Calu3 (cell line): ENCODE measurements around the gene ARHGAP24. TPM values are rescaled to one million over a fixed set of nuclear protein-coding genes. Genes with fewer than 3 reads are reported as not detected.
"Not testable (repeated sequence)": the region's sequence is repeated elsewhere in the genome, so short reads cannot be mapped to it uniquely, and the experiment has no call there.

Source experiments
- BruUV-seq: library from RNA; stranded (reverse); fragments of 400-500 nt; replicated peaks from 2 replicates; lab custom pipeline; 2021; lab: Mats Ljungman, UMichigan
- CTCF ChIA-PET: fragments of 300-600 bp; sonication (Branson Sonifier 250); formaldehyde crosslinking; loops from one replicate; lab custom pipeline; 2022; ENCODE audit warnings: antibody characterized with exemption; lab: Charles Lee
- DNase-seq: peaks from one replicate; pipeline ENCODE4 v3.0.0; 2022
- H3K27ac Mint-ChIP-seq: one replicate; pipeline ENCODE4 v1.8.0; 2022; ENCODE audit warnings: mixed read lengths; ENCODE audit not compliant: unreplicated experiment
- H3K27me3 Mint-ChIP-seq: one replicate; pipeline ENCODE4 v1.8.0; 2022; ENCODE audit warnings: mixed read lengths; ENCODE audit not compliant: unreplicated experiment
- H3K36me3 Mint-ChIP-seq: one replicate; pipeline ENCODE4 v1.8.0; 2022; ENCODE audit warnings: mild to moderate bottlenecking, moderate library complexity, mixed read lengths; ENCODE audit not compliant: insufficient read depth, unreplicated experiment
- H3K4me1 Mint-ChIP-seq: one replicate; pipeline ENCODE4 v1.8.0; 2022; ENCODE audit warnings: mild to moderate bottlenecking, low read depth, mixed read lengths; ENCODE audit not compliant: unreplicated experiment
- H3K4me3 Mint-ChIP-seq: one replicate; pipeline ENCODE4 v1.8.0; 2022; ENCODE audit warnings: mild to moderate bottlenecking, low read depth, moderate library complexity, mixed read lengths; ENCODE audit not compliant: unreplicated experiment
- H3K9me3 Mint-ChIP-seq: one replicate; pipeline ENCODE4 v1.8.0; 2022; ENCODE audit warnings: low read depth, mixed read lengths; ENCODE audit not compliant: unreplicated experiment
- intact Hi-C: fragments of 100-400 bp; cut with micrococcal nuclease; formaldehyde crosslinking; loops from one replicate; pipeline ENCODE4 v1.10.0; 2022; ENCODE audit not compliant: unreplicated experiment
- total RNA-seq: library from RNA; stranded (reverse); gene quantifications from 2 replicates; pipeline ENCODE4 v1.2.3, GENCODE V29; 2022
- TF ChIP-seq, protein P1 (sequence below): fragments of 200-600 bp; IDR thresholded peaks from one replicate; pipeline ENCODE4 v1.8.0; 2022; ENCODE audit warnings: antibody characterized with exemption; ENCODE audit not compliant: unreplicated experiment

ARHGAP24 gene
- total RNA-seq, 1 experiment from 2014 or later = 10.2 TPM

DNA sequence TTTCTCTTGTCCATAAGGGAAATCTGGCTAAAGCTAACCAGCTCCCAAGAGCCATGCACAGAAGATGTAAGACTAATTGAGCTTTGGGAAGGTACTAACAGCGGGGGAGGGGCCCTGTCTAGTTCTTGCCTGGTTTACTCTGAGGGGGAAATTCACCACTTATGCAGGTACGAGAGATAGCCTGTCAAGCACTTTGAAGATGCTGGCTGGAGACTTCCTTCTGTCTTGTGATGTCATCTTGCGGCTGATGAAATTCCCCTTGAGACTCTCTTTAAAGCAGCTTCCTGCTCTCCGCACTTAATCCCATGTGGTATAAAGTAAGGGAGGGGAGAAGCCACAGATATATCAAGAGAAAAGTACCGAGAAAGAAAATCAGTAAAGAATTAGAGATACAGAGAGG, 539.6 kb downstream of the ARHGAP24 start:
- no peaks in the 10 kb centered on the region for H3K9me3 Mint-ChIP-seq
- H3K4me1 Mint-ChIP-seq = no peaks in the 10 kb centered on the region
- no peak overlapping the region for H3K27ac Mint-ChIP-seq
- no peaks in the 10 kb centered on the region for H3K27me3 Mint-ChIP-seq
- H3K4me3 Mint-ChIP-seq = no peak overlapping the region
- CTCF ChIA-PET = interaction anchor here (0.7 kb wide), 1 partner anchor 495 kb away, joined by 6 read pairs; no protein-coding TSS in a partner anchor
- TF ChIP-seq, protein P1, sequence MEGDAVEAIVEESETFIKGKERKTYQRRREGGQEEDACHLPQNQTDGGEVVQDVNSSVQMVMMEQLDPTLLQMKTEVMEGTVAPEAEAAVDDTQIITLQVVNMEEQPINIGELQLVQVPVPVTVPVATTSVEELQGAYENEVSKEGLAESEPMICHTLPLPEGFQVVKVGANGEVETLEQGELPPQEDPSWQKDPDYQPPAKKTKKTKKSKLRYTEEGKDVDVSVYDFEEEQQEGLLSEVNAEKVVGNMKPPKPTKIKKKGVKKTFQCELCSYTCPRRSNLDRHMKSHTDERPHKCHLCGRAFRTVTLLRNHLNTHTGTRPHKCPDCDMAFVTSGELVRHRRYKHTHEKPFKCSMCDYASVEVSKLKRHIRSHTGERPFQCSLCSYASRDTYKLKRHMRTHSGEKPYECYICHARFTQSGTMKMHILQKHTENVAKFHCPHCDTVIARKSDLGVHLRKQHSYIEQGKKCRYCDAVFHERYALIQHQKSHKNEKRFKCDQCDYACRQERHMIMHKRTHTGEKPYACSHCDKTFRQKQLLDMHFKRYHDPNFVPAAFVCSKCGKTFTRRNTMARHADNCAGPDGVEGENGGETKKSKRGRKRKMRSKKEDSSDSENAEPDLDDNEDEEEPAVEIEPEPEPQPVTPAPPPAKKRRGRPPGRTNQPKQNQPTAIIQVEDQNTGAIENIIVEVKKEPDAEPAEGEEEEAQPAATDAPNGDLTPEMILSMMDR = no peak
- no peak for DNase-seq
- H3K36me3 Mint-ChIP-seq = no peaks in the 10 kb centered on the region
- intact Hi-C loops = no loop called here
- BruUV-seq = no TSS peak

DNA sequence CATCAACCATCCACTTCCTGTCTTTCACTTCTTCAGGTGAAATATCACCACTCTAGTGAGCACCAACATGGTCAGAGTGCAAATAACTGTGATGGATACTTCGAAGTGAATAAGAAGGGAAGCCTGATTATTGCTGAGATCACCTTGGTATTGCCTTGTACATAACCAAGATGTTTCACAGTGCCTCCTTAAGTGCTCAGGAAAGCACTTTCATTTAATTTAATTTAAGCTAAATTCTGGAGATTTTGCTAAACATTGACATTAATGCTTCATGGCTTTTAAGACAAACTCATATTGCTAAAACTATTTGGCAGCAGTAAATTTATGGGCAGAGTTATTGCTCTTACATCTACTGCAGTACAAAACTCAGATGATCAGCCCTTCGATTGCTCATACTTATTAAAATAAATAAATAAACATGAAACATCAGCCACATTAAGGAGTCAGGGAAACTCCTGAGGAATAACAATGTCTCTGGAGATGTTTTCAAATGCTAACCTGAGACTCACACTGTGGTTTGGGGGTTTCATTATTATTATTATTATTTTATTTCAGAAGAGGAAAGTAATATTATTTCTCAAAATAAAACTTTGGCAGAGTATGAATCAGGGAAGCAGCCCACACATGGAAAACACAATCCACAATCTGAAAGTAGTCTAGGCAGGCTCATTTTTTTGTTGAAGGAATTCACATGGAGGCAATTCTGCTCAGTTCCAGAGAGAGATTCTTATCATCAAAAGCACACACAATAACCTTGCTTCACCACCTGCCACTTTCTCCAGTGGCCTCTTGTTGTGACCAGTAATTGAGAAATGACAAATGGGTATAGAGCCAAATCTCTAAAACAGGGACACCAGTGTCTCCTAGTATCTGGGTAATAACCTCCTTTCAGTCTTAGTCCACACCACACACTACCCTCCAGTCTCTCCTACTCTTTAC, 540.7 kb downstream of the ARHGAP24 start:
- H3K4me1 Mint-ChIP-seq = no peaks in the 10 kb centered on the region
- no peak for DNase-seq
- BruUV-seq = no TSS peak
- TF ChIP-seq, protein P1 = no peak
- H3K36me3 Mint-ChIP-seq = no peaks in the 10 kb centered on the region
- CTCF ChIA-PET = interaction anchor here (0.7 kb wide), 1 partner anchor 494 kb away, joined by 6 read pairs; no protein-coding TSS in a partner anchor
- intact Hi-C loops = no loop called here
- H3K27me3 Mint-ChIP-seq = no peaks in the 10 kb centered on the region
- H3K9me3 Mint-ChIP-seq = no peaks in the 10 kb centered on the region
- no peak overlapping the region for H3K27ac Mint-ChIP-seq
- H3K4me3 Mint-ChIP-seq = no peak overlapping the region

DNA sequence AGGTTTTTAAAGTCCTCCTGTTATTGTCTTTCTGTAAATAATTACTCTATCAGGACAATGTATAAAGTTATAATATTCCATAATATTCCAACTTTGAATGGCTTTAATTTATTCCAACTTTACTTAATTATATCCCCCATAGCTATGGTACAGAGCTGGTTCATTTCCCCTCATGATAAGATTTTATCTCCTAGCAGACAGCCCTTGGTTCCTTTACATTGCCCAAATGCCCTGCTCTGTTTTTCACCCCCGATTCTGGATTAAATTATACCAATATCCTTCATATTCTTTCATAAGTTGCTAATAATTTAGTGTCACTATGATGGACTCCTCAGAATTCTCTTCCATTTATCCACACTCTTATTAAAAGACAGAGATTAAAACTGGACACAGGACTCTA, 544.4 kb downstream of the ARHGAP24 start:
- CTCF ChIA-PET = no interaction called here
- Mint-ChIP-seq H3K9me3 (no peaks in the 10 kb centered on the region), H3K27ac (no peak overlapping the region), H3K27me3 (no peaks in the 10 kb centered on the region), H3K4me3 (no peak overlapping the region), H3K4me1 (no peaks in the 10 kb centered on the region), H3K36me3 (no peaks in the 10 kb centered on the region)
- no peak for DNase-seq
- TF ChIP-seq, protein P1 = no peak
- BruUV-seq = no TSS peak
- intact Hi-C loops = no loop called here

DNA sequence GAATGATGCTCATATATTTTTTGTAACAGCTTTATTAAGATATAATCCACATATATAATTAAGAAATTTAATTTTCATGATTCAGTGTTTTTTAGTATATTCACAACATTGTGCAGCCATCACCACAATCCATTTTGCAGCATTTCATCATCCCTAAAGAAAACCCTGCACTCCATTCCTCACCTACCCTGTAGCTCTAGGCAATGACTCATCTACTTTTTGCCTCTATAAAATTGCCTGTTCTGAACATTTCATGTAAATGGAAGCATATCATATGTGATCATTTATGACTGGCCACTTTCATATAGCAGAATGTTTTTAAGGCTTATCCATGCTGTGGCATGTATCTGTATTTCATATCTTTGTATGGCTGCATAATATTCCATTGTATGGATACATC, 545.0 kb downstream of the ARHGAP24 start:
- no peaks in the 10 kb centered on the region for H3K9me3 Mint-ChIP-seq
- H3K27ac Mint-ChIP-seq = no peak overlapping the region
- no peak overlapping the region for H3K4me3 Mint-ChIP-seq
- no TSS peak for BruUV-seq
- no peaks in the 10 kb centered on the region for H3K27me3 Mint-ChIP-seq
- no peaks in the 10 kb centered on the region for H3K36me3 Mint-ChIP-seq
- DNase-seq = no peak
- CTCF ChIA-PET = no interaction called here
- H3K4me1 Mint-ChIP-seq = no peaks in the 10 kb centered on the region
- TF ChIP-seq, protein P1 = no peak
- intact Hi-C loops = no loop called here

DNA sequence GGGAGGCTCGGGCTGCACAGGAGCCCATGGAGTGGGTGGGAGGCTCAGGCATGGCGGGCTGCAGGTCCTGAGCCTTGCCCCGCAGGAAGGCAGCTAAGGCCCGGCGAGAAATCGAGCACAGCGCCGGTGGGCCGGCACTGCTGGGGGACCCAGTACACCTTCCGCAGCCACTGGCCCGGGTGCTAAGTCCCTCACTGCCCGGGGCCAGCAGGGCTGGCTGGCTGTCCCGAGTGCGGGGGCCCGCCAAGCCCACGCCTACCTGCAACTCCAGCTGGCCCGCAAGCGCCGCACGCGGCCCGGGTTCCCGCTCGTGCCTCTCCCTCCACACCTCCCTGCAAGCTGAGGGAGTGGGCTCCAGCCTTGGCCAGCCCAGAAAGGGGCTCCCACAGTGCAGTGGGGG, 546.7 kb downstream of the ARHGAP24 start:
- H3K27ac Mint-ChIP-seq, DNase-seq, intact Hi-C loops, CTCF ChIA-PET, H3K27me3 Mint-ChIP-seq, H3K4me3 Mint-ChIP-seq, H3K36me3 Mint-ChIP-seq, H3K4me1 Mint-ChIP-seq, BruUV-seq, H3K9me3 Mint-ChIP-seq: not testable (repeated sequence)
